Esophagus squamous epithelium (tissue), 5 donors: ENCODE results near the gene C11orf97. TPM values are rescaled to one million over a fixed set of nuclear protein-coding genes. Genes with fewer than 3 reads are reported as not detected.
A peak's percentile ranks its signal among the peaks of the same experiment; 100 is the strongest.

Experiments
- DNase-seq: peaks from one replicate; lab custom pipeline; 2025; lab: John Stamatoyannopoulos, UW
- H3K27ac ChIP-seq, 4 donors: fragments of 200-600 bp; sonication (generic); one replicate each; pipeline ENCODE4 v1.5.1; 2016 to 2019; ENCODE audit warnings: mild to moderate bottlenecking in 1 of 4
- H3K27me3 ChIP-seq, 4 donors: fragments of 200-600 bp; sonication (generic); 1 replicate in 3 of 4; 2 replicates in 1 of 4; pipeline versions ENCODE4 v1.5.1 to v1.6.0; 2017 to 2021; ENCODE audit warnings: antibody characterized with exemption in 1 of 4
- H3K36me3 ChIP-seq, 3 donors: fragments of 200-600 bp; sonication (generic); one replicate each; pipeline ENCODE4 v1.5.1; 2016 to 2019
- H3K4me1 ChIP-seq, 3 donors: fragments of 200-600 bp; sonication (generic); one replicate each; pipeline ENCODE4 v1.5.1; 2017 to 2019
- H3K4me3 ChIP-seq, 4 donors: fragments of 200-600 bp; sonication (generic); 1 replicate in 3 of 4; 2 replicates in 1 of 4; pipeline ENCODE4 v1.5.1; 2016 to 2019; ENCODE audit warnings: mild to moderate bottlenecking in 2 of 4, moderate library complexity in 1 of 4
- H3K9me3 ChIP-seq, 3 donors: fragments of 200-600 bp; sonication (generic); one replicate each; pipeline ENCODE4 v1.5.1; 2016 to 2019
- POLR2A ChIP-seq, 4 donors: fragments of 450-650 bp; IDR thresholded peaks; one replicate each; pipeline ENCODE4 v1.6.1; 2017; ENCODE audit warnings: antibody characterized with exemption in 4 of 4, mild to moderate bottlenecking in 4 of 4, moderate library complexity in 3 of 4
- whole genome bisulfite sequencing, 2 donors: methylation state at CpG; one replicate each; pipeline ENCODE4 v1.1.5; 2018; 5-methylcytosine and 5-hydroxymethylcytosine counted together
- intact Hi-C: fragments of 100-400 bp; cut with DNase I; formaldehyde crosslinking; loops from one replicate; pipeline ENCODE4 v1.15.0; 2022
- total RNA-seq, 4 donors: library from RNA; depleted of rRNA; stranded (reverse); fragments of >200 nt; gene quantifications; one replicate each; pipeline ENCODE4 v1.1.0, GENCODE V29; 2016
- TF ChIP-seq, protein P1 (sequence below), 6 experiments: fragments of 450-650 bp in 4 of 6; fragments of 200-600 bp in 2 of 6; sonication (generic) in 2 of 6; IDR thresholded peaks; one replicate each; pipeline ENCODE4 v1.5.1; 2016 to 2019; ENCODE audit warnings: antibody characterized with exemption in 6 of 6, mild to moderate bottlenecking in 4 of 6, moderate library complexity in 4 of 6
- donor health status: DM: yes; HTN: yes; CAD: no.

C11orf97 gene
- total RNA-seq, 4 donors from 2014 or later, result not detected

DNA sequence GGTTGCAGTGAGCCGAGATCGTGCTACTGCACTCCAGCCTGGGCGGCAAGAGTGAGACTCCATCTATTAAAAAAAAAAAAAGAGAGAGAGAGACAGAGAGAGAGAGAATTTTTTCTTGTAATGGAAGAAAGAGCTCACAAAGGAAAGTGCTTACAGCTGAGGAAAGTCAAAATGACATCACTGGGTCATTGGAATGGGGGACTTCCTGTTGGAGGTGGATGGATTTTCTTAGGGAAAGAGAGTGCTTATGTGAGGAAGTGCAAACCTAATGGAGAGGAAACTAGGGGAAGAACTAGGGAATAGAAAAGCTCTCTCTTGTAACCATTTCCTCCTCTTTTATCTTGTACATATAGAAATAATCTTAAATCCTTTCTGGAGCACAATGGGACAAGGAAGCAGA lies 48.6 kb downstream of the C11orf97 start:
- intact Hi-C loops, result no loop called here
- Histone ChIP-seq H3K4me1 (peaks cover 0 to 20% (median 0%) of the 10 kb centered on the region in 3 donors), H3K27me3 (no peaks in the 10 kb centered on the region), H3K27ac (no peak overlapping the region), H3K4me3 (no peak overlapping the region), H3K9me3 (no peaks in the 10 kb centered on the region), H3K36me3 (no peaks in the 10 kb centered on the region)
- 84 to 91% methylated on average over 3 of the region's 3 CpGs for WGBS, 2 donors
- DNase-seq, result no peak
- no peak for TF ChIP-seq POLR2A (IDR thresholded peaks at IDR 0.05)

GRCh38 chr11:94563176-94563847 lies 51.1 kb downstream of the C11orf97 start:
- WGBS, 2 donors, result 34 to 42% methylated on average over 4 of the region's 4 CpGs
- H3K36me3 ChIP-seq, result no peaks in the 10 kb centered on the region
- H3K4me3 ChIP-seq, result no peak overlapping the region
- no peak for TF ChIP-seq POLR2A (IDR thresholded peaks at IDR 0.05)
- TF ChIP-seq, protein P1, sequence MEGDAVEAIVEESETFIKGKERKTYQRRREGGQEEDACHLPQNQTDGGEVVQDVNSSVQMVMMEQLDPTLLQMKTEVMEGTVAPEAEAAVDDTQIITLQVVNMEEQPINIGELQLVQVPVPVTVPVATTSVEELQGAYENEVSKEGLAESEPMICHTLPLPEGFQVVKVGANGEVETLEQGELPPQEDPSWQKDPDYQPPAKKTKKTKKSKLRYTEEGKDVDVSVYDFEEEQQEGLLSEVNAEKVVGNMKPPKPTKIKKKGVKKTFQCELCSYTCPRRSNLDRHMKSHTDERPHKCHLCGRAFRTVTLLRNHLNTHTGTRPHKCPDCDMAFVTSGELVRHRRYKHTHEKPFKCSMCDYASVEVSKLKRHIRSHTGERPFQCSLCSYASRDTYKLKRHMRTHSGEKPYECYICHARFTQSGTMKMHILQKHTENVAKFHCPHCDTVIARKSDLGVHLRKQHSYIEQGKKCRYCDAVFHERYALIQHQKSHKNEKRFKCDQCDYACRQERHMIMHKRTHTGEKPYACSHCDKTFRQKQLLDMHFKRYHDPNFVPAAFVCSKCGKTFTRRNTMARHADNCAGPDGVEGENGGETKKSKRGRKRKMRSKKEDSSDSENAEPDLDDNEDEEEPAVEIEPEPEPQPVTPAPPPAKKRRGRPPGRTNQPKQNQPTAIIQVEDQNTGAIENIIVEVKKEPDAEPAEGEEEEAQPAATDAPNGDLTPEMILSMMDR (IDR thresholded peaks at IDR 0.05), result peak in 2 of 6 experiments; percentile 22 to 45
- H3K27ac ChIP-seq, result no peak overlapping the region
- peaks cover 0 to 11% (median 0%) of the 10 kb centered on the region in 3 donors for H3K4me1 ChIP-seq
- H3K9me3 ChIP-seq, result no peaks in the 10 kb centered on the region
- no peaks in the 10 kb centered on the region for H3K27me3 ChIP-seq
- intact Hi-C loops, result no loop called here
- no peak for DNase-seq

DNA sequence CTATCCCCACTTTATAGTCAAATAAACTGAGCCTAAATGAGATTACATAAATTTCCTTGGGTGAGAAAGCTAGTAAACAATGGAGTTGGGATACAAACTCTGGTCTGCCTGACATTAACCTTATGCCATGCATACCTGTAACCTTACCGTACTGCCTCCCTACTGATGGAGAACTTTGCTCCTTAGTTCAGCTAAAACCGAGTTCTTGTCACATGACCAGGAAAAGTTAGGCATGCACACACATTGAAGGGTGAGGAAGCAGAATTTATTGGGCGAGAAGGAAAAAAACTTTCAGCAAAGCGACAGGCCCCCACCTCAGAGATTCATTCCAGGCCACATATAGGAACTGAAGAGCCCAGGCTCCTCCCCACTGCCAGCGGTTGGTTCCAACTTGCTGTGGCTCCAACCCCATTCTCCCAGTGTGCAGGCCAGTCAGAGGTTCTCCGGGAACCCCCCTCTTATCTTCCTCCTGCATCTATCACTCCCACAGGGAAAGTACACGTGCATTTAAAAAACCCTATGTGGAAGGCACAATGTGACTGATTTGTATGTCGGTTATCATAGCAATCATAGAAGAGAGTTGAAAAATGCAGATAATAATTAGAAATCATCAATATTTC lies 51.7 kb downstream of the C11orf97 start:
- Histone ChIP-seq H3K27ac (no peak overlapping the region), H3K9me3 (no peaks in the 10 kb centered on the region), H3K27me3 (no peaks in the 10 kb centered on the region), H3K4me1 (peaks cover 0 to 11% (median 0%) of the 10 kb centered on the region in 3 donors), H3K4me3 (no peak overlapping the region), H3K36me3 (no peaks in the 10 kb centered on the region)
- TF ChIP-seq, protein P1 (IDR thresholded peaks at IDR 0.05), result no peak
- no peak for TF ChIP-seq POLR2A (IDR thresholded peaks at IDR 0.05)
- DNase-seq, result no peak
- intact Hi-C loops, result no loop called here
- WGBS, 2 donors, result 64 to 75% methylated on average over 6 to 8 of the region's 8 CpGs

DNA sequence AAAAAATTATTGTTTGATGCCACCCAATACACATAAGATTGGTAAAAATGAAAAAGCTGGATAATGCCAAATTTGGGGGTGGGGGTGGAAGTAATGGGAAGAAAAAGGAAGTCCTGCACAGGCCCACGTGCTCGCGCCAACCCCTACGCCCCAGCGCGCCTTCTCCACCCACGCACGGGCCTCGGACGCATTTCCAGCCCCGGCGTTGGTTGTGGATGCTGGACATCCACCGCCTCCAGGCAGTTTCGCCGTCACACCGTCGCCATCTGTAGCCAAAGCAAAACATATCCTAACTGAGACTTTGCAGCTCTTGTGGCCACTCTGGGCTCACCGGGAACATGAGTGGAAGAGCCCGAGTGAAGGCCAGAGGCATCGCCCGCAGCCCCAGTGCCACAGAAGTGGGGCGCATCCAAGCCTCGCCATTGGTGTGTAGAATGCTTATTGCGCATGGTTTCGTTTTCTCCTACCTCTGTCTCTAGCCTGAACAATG lies 55.0 kb downstream of the C11orf97 start, which contains the start of gene PIWIL4:
Gene PIWIL4, plus strand, starts transcription at position 188 of the 490 bp plus-strand sequence. Its CDS starts 151 bp downstream, at position 339.
- TF ChIP-seq POLR2A (IDR thresholded peaks at IDR 0.05), result no peak
- TF ChIP-seq, protein P1 (IDR thresholded peaks at IDR 0.05), result no peak
- no peak within 1 kb of the TSS for H3K4me3 ChIP-seq
- H3K4me1 ChIP-seq, result peaks cover 0 to 11% (median 0%) of the 10 kb centered on the region in 3 donors
- H3K27ac ChIP-seq, result no peak within 1 kb of the TSS
- intact Hi-C loops, result no loop called here
- H3K27me3 ChIP-seq, result no peaks in the 10 kb centered on the region
- H3K9me3 ChIP-seq, result no peaks in the 10 kb centered on the region
- no peaks in the 10 kb centered on the region for H3K36me3 ChIP-seq
- 95 to 96% methylated on average over 25 of the region's 25 CpGs for WGBS, 2 donors
- no peak for DNase-seq

- TF ChIP-seq, protein P1 (IDR thresholded peaks at IDR 0.05), result no peak
- no peak for TF ChIP-seq POLR2A (IDR thresholded peaks at IDR 0.05)
- Histone ChIP-seq H3K27ac (no peak overlapping the region), H3K36me3 (no peaks in the 10 kb centered on the region), H3K4me3 (no peak overlapping the region), H3K4me1 (peaks cover 0 to 8% (median 0%) of the 10 kb centered on the region in 3 donors), H3K27me3 (no peaks in the 10 kb centered on the region), H3K9me3 (no peaks in the 10 kb centered on the region)
- no peak for DNase-seq
- intact Hi-C loops, result no loop called here
- WGBS, 2 donors, result 90 to 93% methylated on average over 5 of the region's 5 CpGs
These were observed 55.9 kb downstream of the C11orf97 start for GRCh38 chr11:94568200-94568599.
